GM18498 (cell line): ENCODE measurements around the gene NT5DC1.

Experiments used
- ATAC-seq: cut with Tn5 transposase; IDR thresholded peaks from one replicate; pipeline ENCODE4 v1.9.1; 2021; ENCODE audit warnings: mild to moderate bottlenecking, moderate library complexity; ENCODE audit not compliant: unreplicated experiment

NT5DC1 gene

GRCh38 chr6:116189472-116189871 lies 88.8 kb downstream of the NT5DC1 start:
- no peak for ATAC-seq

GRCh38 chr6:116190550-116190949 lies 89.9 kb downstream of the NT5DC1 start:
- no peak for ATAC-seq

GRCh38 chr6:116191881-116192280 lies 91.2 kb downstream of the NT5DC1 start:
- no peak for ATAC-seq

- no peak for ATAC-seq
Measured at GRCh38 chr6:116192786-116193185, 92.1 kb downstream of the NT5DC1 start.

GRCh38 chr6:116196841-116197240 lies 96.2 kb downstream of the NT5DC1 start:
- ATAC-seq: no peak

GRCh38 chr6:116200619-116201249 lies 100.1 kb downstream of the NT5DC1 start:
- no peak for ATAC-seq

GRCh38 chr6:116201538-116201937 lies 100.9 kb downstream of the NT5DC1 start:
- ATAC-seq: no peak

GRCh38 chr6:116205281-116205680 lies 104.6 kb downstream of the NT5DC1 start:
- ATAC-seq: no peak

GRCh38 chr6:116206231-116206903 lies 105.7 kb downstream of the NT5DC1 start:
- ATAC-seq: no peak

GRCh38 chr6:116208056-116208785 lies 107.6 kb downstream of the NT5DC1 start:
- no peak for ATAC-seq

GRCh38 chr6:116210316-116210715 lies 109.7 kb downstream of the NT5DC1 start:
- no peak for ATAC-seq

GRCh38 chr6:116210750-116211425 lies 110.2 kb downstream of the NT5DC1 start:
- ATAC-seq: no peak

GRCh38 chr6:116214681-116215080 lies 114.0 kb downstream of the NT5DC1 start:
- ATAC-seq: no peak

GRCh38 chr6:116215414-116215813 lies 114.8 kb downstream of the NT5DC1 start:
- no peak for ATAC-seq

- ATAC-seq: no peak
Measured at GRCh38 chr6:116217069-116217468, 116.4 kb downstream of the NT5DC1 start.

- ATAC-seq: no peak
Measured at GRCh38 chr6:116218172-116218633, 117.5 kb downstream of the NT5DC1 start.

- ATAC-seq: no peak
Measured at GRCh38 chr6:116218866-116219265, 118.2 kb downstream of the NT5DC1 start.

- ATAC-seq: no peak
Measured at GRCh38 chr6:116221067-116221466, 120.4 kb downstream of the NT5DC1 start.

- no peak for ATAC-seq
Measured at GRCh38 chr6:116221911-116222310, 121.3 kb downstream of the NT5DC1 start.

- ATAC-seq: no peak
Measured at GRCh38 chr6:116223355-116223754, 122.7 kb downstream of the NT5DC1 start.

GRCh38 chr6:116229287-116229913 lies 128.7 kb downstream of the NT5DC1 start:
- no peak for ATAC-seq
